IPS-18c (cell line): ENCODE data around the gene RPS25.
"Not testable (repeated sequence)": the region's sequence is repeated elsewhere in the genome, so short reads cannot be mapped to it uniquely, and the experiment has no call there.

Experiments used
- H3K4me3 ChIP-seq: 2 replicates; pipeline ENCODE4 v1.7.0; 2013; ENCODE audit warnings: low read depth, mild to moderate bottlenecking, low read length, moderate library complexity; ENCODE audit not compliant: insufficient read depth
- H3K9me3 ChIP-seq: one replicate; pipeline ENCODE4 v1.6.1; 2013; ENCODE audit warnings: mild to moderate bottlenecking, low read length, moderate library complexity; ENCODE audit not compliant: control insufficient read depth, insufficient read depth

RPS25 gene

DNA sequence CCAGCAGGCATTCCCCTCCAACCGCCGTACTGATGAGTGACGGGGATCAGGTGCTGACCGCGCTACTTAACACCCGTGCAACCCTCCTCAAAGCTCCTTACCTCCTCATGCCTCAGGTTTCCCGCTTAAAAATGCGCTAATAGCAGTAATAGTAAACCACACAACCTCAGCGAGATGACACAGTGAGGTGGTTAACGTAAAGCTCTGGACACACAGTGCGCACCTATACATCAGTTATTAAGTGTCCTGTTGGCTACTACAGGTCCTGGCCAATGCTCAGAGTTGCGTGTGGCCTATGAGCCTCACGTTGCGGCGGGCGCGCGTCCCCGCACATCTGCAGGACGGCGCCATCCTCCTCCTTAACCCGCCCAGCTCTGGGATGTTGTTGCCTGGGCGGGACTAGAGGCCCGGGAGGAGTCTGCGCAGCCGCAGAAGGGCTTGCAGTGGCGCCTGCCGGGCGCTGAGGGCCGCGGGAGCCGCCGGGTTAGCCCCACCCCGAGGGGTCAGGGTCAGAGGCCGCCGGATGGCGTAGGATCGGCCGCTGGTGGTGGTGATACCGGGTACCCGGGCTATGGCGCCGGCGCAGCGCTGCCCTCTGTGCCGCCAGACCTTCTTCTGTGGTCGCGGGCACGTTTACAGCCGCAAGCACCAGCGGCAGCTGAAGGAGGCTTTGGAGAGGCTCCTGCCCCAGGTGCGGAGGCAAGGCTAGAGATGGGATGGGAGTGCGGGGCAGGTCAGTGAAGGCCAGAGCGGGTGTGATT is 20.3 kb downstream of the RPS25 start, which contains the start of gene CENATAC:
Gene CENATAC, plus strand, starts transcription at position 512 of the 761 bp plus-strand sequence. Its CDS starts 60 bp downstream, at position 572.
- H3K4me3 ChIP-seq, result peak within 1 kb of the TSS; percentile 77
- H3K9me3 ChIP-seq, result no peaks in the 10 kb centered on the region

DNA sequence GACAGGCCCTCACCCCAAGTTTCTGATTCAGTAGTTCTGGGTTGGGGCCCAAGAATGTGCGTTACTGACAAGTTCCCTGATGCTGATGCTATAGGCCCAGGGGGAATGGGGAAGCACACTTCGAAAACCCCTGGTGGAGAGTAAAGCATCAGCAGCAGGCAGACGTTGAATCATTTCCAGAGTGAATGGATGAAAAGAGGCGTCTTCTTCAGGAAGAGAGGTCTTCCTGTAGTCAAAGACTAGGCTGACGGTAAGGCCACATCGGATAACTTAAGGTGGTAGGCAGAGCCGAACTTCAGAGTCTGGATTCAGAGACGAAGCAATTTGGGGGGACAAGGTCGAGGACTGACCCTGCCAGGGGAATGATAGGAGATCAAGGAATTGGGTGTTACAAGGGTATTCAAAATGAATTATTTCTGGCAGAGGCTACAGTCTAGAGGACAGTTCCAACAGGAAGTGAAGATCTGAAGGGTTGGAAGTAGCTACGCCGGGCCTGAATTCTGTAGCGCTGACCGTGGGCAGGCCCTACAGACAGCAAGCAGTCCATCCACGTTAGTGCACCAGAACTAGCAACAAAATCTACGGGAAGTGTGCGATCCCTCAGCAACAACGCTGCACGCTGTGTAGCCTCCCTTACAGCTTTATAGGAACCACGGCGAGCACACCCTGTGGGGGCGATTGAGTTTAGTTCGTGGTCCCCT is 21.1 kb downstream of the RPS25 start:
- Histone ChIP-seq H3K4me3 (peak overlapping the region; percentile 77), H3K9me3 (peaks cover 2% of the 10 kb centered on the region)

DNA sequence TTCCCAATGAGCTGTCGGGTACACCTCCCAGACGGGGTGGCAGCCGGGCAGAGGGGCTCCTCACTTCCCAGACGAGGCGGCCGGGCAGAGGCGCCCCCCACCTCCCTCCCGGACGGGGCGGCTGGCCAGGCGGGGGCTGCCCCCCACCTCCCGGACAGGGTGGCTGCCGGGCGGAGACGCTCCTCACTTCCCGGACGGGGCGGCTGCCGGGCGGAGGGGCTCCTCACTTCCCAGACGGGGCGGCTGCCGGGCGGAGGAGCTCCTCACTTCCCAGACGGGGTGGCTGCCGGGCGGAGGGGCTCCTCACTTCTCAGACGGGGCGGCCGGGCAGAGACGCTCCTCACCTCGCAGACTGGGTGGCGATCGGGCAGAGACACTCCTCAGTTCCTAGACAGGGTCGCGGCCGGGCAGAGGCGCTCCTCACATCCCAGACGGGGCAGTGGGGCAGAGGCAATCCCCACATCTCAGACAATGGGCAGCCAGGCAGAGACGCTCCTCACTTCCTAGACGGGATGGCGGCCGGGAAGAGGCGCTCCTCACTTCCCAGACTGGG is 26.6 kb downstream of the RPS25 start:
- H3K9me3 ChIP-seq, H3K4me3 ChIP-seq: not testable (repeated sequence)

DNA sequence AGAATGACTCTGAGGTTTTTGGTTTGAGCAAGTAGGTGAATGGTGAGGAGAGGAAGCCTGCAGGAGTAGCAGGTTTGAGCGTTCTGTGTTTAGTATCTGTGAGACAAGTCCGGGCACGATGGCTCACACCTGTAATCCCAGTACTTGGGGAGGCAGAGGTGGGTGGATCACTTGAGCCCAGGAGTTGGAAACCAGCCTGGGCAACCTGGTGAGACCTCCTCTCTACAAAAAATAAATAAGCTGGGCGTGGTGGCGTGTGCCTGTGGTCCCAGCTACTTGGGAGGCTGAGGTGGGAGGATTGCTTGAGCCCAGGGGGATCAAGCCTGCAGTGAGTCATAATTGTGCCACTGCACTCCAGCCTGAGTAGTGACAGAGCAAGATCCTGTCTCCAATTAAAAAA is 29.9 kb downstream of the RPS25 start:
- peaks cover 2% of the 10 kb centered on the region for H3K9me3 ChIP-seq
- no peak overlapping the region for H3K4me3 ChIP-seq

DNA sequence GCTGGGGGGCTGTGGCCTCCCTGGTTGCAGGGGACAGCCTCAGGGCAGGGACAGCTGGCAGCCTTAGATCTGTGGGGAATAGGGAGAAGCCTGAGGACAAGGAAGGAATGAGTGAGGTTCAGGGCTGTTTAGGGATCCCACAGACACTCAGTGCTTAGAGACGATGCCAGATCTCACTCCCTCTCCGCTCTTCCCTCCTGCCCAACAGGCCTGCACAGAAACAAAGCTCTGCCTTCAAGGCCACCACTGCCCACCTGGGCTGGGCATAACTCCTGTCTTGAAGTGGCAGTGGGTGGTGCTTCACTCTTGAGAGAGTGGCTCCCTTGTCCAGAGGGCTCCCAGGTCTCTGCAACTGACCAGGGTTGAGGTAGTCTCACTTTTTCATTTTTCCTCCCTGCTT is 33.3 kb downstream of the RPS25 start:
- Histone ChIP-seq H3K4me3 (no peak overlapping the region), H3K9me3 (no peaks in the 10 kb centered on the region)

DNA sequence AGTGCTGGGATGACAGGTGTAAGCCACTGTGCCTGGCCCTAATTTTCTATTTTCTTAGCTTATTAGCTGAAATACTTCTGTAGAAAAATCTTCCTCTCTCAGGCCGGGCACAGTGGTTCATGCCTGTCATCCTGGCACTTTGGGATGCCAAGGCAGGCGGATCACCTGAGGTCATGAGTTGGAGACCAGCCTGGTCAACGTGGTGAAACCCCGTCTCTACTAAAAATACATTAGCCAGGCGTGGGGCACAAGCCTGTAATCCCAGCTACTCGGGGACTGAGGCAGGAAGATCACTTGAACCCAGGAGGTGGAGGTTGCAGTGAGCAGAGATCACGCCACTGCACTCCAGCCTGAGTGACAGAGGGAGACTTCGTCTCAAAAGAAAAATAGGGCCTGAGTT is 33.8 kb downstream of the RPS25 start:
- H3K4me3 ChIP-seq, H3K9me3 ChIP-seq: not testable (repeated sequence)

DNA sequence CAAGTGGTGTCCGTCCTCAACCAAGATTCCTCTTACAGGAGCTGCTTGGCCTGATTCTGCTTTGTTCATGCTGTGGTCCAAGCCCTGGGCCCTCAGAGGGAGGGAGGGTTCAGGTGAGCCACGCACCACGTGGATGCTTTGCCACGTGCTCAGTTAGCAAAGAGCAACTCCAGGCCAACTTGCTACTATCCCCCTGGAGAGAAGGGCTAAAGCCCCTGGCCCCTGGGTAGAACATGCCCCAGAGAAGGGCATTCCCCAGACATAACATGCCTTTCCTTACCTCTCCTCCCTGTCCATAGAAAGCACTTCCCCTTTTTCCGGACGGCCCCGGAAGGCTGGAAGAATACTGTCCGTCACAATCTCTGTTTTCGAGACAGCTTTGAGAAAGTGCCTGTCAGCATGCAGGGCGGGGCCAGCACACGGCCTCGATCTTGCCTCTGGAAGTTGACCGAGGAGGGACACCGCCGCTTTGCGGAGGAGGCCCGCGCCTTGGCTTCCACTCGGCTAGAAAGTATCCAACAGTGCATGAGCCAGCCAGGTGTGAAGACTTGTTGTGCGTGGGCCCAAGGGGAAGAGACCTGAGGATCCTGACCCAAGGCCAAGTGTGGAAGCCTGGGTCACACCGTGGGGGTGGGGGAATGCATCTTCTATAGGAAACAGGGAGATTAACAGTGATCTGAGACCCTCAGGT is 37.8 kb downstream of the RPS25 start:
- no peaks in the 10 kb centered on the region for H3K9me3 ChIP-seq
- no peak overlapping the region for H3K4me3 ChIP-seq

DNA sequence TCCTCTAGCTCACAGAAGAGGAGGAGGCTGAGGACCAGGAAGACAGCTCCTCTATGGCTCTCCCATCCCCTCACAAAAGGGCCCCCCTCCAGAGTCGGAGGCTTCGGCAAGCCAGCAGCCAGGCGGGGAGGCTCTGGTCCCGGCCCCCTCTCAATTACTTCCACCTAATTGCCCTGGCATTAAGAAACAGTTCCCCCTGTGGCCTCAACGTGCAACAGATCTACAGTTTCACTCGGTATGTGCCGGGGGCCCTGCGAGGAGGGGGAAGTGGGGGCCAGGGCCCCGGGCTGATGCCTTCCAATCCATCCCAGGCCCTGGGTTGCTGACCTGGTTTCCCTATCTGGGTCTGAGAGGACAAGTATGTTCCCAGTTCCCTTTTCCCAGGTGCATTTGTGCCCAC is 38.7 kb downstream of the RPS25 start:
- Histone ChIP-seq H3K9me3 (no peaks in the 10 kb centered on the region), H3K4me3 (no peak overlapping the region; the same call in 1 of the 2 replicates)

DNA sequence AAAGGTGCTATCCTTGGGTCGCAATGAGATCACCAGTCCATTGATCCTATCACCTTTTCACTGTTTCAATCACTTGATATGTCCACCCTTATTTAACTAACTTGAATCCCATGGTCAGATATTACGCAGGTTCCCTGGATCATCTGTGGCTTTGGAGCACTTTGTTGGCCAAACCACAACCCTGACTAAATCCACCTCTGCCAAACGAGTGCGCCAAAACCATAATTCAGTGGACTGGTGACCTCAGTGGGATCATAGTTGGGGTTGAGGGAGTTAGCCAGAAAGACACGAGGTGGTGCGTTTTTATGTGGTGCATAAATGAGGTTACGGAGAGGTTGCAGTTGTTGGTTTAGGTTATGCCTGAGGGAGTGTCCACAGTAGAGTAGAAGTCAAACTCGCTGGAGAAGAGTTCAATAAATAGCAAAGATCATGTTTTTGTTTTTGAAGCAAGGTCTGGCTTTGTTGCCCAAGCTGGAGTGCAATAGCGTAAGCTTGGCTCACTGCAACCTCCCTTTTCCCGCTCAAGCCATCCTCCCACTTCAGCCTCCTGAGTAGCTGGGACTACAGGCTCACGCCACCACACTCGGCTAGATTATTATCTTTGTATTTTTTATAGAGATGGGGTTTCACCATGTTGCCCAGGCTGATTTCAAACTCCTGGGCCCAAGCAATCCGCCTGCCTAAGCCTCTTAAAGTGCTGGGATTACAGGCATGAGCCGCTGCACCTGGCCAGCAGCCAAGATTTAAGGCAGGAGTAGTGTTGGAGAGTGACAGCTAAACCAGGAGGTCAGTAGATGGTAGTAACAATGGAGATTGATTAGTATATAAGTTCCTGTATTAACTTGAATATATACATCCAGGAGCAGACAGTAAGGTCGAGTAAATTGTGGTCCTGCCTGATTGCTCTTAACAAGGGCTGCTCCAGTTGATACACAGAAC is 42.1 kb downstream of the RPS25 start:
- Histone ChIP-seq H3K9me3 (peaks cover 5% of the 10 kb centered on the region), H3K4me3 (no peak overlapping the region)

DNA sequence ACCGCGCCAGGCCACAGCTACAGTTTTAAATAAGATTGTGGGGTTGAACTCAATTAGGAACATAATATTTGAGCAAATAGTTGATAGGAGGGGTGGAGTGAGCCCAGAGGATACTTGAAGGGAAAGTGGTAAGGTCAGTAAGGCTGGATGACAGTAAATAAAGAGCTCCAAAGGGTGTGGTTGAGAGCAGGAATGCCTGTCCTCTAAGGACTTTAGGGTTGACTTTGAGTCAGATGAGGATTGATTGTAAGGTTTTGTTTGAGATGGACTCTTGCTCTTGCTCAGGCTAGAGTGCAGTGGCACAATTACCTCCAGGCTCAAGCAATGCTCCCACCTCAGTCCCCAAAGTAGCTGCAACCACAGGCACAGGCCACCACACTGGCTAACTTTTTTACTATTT is 44.2 kb downstream of the RPS25 start:
- Histone ChIP-seq H3K4me3 (no peak overlapping the region), H3K9me3 (peaks cover 5% of the 10 kb centered on the region)

DNA sequence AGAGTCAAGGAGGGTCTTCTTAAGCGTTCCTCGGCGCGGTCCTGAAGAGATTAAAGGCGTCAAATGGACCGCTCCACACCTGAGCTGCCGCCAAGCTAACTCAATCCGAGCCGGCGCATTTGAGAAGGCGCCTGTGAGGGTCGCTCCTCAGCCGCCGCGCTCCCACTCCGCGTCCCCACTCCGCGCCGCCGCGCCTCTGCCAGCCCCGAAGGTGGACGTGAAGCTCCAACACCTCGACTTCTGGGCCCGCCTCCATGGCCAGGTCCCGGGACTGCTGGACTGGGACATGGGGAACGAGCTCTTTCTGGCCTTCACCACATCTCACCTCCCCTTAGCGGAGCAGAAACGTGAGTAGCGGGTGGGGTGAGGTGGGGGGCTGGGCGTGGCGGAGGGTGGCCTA is 46.5 kb downstream of the RPS25 start, which contains the start of gene FOXR1:
Gene FOXR1, plus strand, starts transcription at position 116 of the 400 bp plus-strand sequence. Its CDS starts 171 bp downstream, at position 287.
- Histone ChIP-seq H3K4me3 (no peak within 1 kb of the TSS), H3K9me3 (peaks cover 5% of the 10 kb centered on the region)

DNA sequence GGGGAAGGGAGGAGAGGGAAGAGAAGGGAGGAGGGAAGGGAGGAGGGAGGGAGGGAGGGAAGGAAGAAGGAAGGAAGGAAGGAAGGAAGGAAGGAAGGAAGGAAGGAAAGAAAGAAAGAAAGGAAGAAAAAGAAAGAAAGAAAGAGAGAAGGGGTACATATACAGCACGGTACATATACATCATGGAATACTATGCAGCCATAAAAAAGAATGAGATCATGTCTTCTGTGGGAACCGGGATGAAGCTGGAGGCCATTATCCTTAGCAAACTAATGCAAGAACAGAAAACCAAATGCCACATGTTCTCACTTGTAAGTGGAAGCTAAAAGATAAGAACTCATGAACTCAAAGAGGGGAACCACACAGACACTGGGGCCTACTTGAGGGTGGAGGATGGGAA is 48.6 kb downstream of the RPS25 start:
- not testable (repeated sequence) for H3K4me3 ChIP-seq, H3K9me3 ChIP-seq
